WTC11 (cell line): ENCODE data around the gene FGD5. TPM values are rescaled to one million over a fixed set of nuclear protein-coding genes. Genes with fewer than 3 reads are reported as not detected.

Experiments used
- ATAC-seq: fragments of 200-7000 bp; cut with Tn5 transposase; 2 replicates; pipeline ENCODE4 v1.10.0; 2021; ENCODE audit warnings: mild to moderate bottlenecking, moderate library complexity
- CTCF ChIA-PET: fragments of 300-600 bp; sonication (Branson Sonifier 250); formaldehyde crosslinking; loops from one replicate; lab custom pipeline; 2021; ENCODE audit warnings: antibody characterized with exemption; lab: Charles Lee
- POLR2A ChIA-PET: fragments of 350-600 bp; sonication (Branson Sonifier 250); formaldehyde crosslinking; loops from one replicate; lab custom pipeline; 2021; ENCODE audit warnings: antibody characterized with exemption; lab: Charles Lee
- DNase-seq: peaks from one replicate; pipeline ENCODE4 v3.0.0; 2021; ENCODE audit warnings: low spot score
- H3K27ac Mint-ChIP-seq: 2 replicates; pipeline ENCODE4 v1.8.0; 2021; ENCODE audit warnings: mixed read lengths
- H3K27me3 Mint-ChIP-seq: 2 replicates; pipeline ENCODE4 v1.8.0; 2021; ENCODE audit warnings: low read depth, mild to moderate bottlenecking, moderate library complexity, mixed read lengths
- H3K36me3 Mint-ChIP-seq: 2 replicates; pipeline ENCODE4 v1.8.0; 2021; ENCODE audit warnings: mixed read lengths
- H3K4me1 Mint-ChIP-seq: 2 replicates; pipeline ENCODE4 v1.8.0; 2022; ENCODE audit warnings: mixed read lengths
- H3K4me3 Mint-ChIP-seq: 2 replicates; pipeline ENCODE4 v1.8.0; 2021; ENCODE audit warnings: mild to moderate bottlenecking, moderate library complexity, mixed read lengths
- H3K9me3 Mint-ChIP-seq: 2 replicates; pipeline ENCODE4 v1.8.0; 2021; ENCODE audit warnings: mixed read lengths
- CREB1 ChIP-seq: sonication (generic); formaldehyde crosslinking; IDR thresholded peaks from 2 replicates; pipeline ENCODE4 v1.8.0; 2023; ENCODE audit warnings: mild to moderate bottlenecking, missing genetic modification reagents
- E2F1 ChIP-seq: sonication (generic); formaldehyde crosslinking; IDR thresholded peaks from 2 replicates; pipeline ENCODE4 v1.8.0; 2022; ENCODE audit warnings: mild to moderate bottlenecking, missing genetic modification reagents
- EMX1 ChIP-seq: fragments of 250-450 bp; sonication (Bioruptor Pico); IDR thresholded peaks from 2 replicates; pipeline ENCODE4 v1.8.0; 2021; ENCODE audit warnings: mild to moderate bottlenecking
- FOXJ3 ChIP-seq: sonication (generic); formaldehyde crosslinking; IDR thresholded peaks from 2 replicates; pipeline ENCODE4 v1.9.0; 2021; ENCODE audit warnings: missing genetic modification reagents, mild to moderate bottlenecking, borderline replicate concordance
- FOXK1 ChIP-seq: sonication (generic); formaldehyde crosslinking; IDR thresholded peaks from 2 replicates; pipeline ENCODE4 v1.8.0; 2022; ENCODE audit warnings: mild to moderate bottlenecking, moderate library complexity, missing genetic modification reagents
- GABPB1 ChIP-seq: sonication (generic); formaldehyde crosslinking; IDR thresholded peaks from 2 replicates; pipeline ENCODE4 v1.8.1; 2023; ENCODE audit warnings: mild to moderate bottlenecking, missing genetic modification reagents
- NFATC4 ChIP-seq: fragments of 250-450 bp; sonication (Bioruptor Pico); IDR thresholded peaks from 2 replicates; pipeline ENCODE4 v1.9.0; 2021; ENCODE audit warnings: mild to moderate bottlenecking
- NFE2L1 ChIP-seq: sonication (generic); formaldehyde crosslinking; IDR thresholded peaks from 2 replicates; pipeline ENCODE4 v1.8.1; 2023; ENCODE audit warnings: missing genetic modification reagents
- NR1H2 ChIP-seq: sonication (generic); formaldehyde crosslinking; IDR thresholded peaks from 2 replicates; pipeline ENCODE4 v1.9.0; 2021; ENCODE audit warnings: mild to moderate bottlenecking, moderate library complexity, missing genetic modification reagents
- OVOL2 ChIP-seq: fragments of 250-450 bp; sonication (Bioruptor Pico); IDR thresholded peaks from 2 replicates; pipeline ENCODE4 v1.9.0; 2021; ENCODE audit warnings: mild to moderate bottlenecking, borderline replicate concordance
- RELA ChIP-seq: sonication (generic); formaldehyde crosslinking; IDR thresholded peaks from 2 replicates; pipeline ENCODE4 v1.8.1; 2022; ENCODE audit warnings: missing genetic modification reagents, mild to moderate bottlenecking, borderline replicate concordance
- RORB ChIP-seq: fragments of 250-450 bp; sonication (Bioruptor Pico); IDR thresholded peaks from 2 replicates; pipeline ENCODE4 v1.9.0; 2021; ENCODE audit warnings: mild to moderate bottlenecking
- SMAD3 ChIP-seq: sonication (generic); formaldehyde crosslinking; IDR thresholded peaks from 2 replicates; pipeline ENCODE4 v1.8.0; 2022; ENCODE audit warnings: missing genetic modification reagents, mild to moderate bottlenecking, borderline replicate concordance
- TEAD1 ChIP-seq: sonication (generic); formaldehyde crosslinking; IDR thresholded peaks from 2 replicates; pipeline ENCODE4 v1.8.0; 2022; ENCODE audit warnings: mild to moderate bottlenecking, missing genetic modification reagents
- TP53 ChIP-seq: sonication (generic); formaldehyde crosslinking; IDR thresholded peaks from 2 replicates; pipeline ENCODE4 v1.8.1; 2023; ENCODE audit warnings: mild to moderate bottlenecking, missing genetic modification reagents
- USF1 ChIP-seq: sonication (generic); formaldehyde crosslinking; IDR thresholded peaks from 2 replicates; pipeline ENCODE4 v1.8.0; 2022; ENCODE audit warnings: mild to moderate bottlenecking, missing genetic modification reagents
- USF2 ChIP-seq: sonication (generic); formaldehyde crosslinking; IDR thresholded peaks from 2 replicates; pipeline ENCODE4 v1.8.1; 2023; ENCODE audit warnings: mild to moderate bottlenecking, missing genetic modification reagents, moderate library complexity
- ZNF396 ChIP-seq: fragments of 250-450 bp; sonication (Bioruptor Pico); IDR thresholded peaks from 2 replicates; pipeline ENCODE4 v1.8.0; 2021; ENCODE audit warnings: mild to moderate bottlenecking, moderate library complexity, borderline replicate concordance
- total RNA-seq: library from RNA; stranded (reverse); gene quantifications from 3 replicates; pipeline ENCODE4 v1.2.3, GENCODE V29; 2021
- TF ChIP-seq, protein P1 (sequence below): sonication (generic); formaldehyde crosslinking; IDR thresholded peaks from 2 replicates; pipeline ENCODE4 v1.8.0; 2023; ENCODE audit warnings: missing genetic modification reagents, mild to moderate bottlenecking, borderline replicate concordance
- TF ChIP-seq, protein P2 (sequence below): sonication (generic); formaldehyde crosslinking; IDR thresholded peaks from 2 replicates; pipeline ENCODE4 v1.8.0; 2023; ENCODE audit warnings: mild to moderate bottlenecking, missing genetic modification reagents
- TF ChIP-seq, protein P3 (sequence below): sonication (generic); formaldehyde crosslinking; conservative IDR thresholded peaks from 2 replicates; pipeline ENCODE4 v1.8.1; 2023; ENCODE audit warnings: mild to moderate bottlenecking, low read depth, missing genetic modification reagents, moderate library complexity
- TF ChIP-seq, protein P4 (sequence below): sonication (generic); formaldehyde crosslinking; IDR thresholded peaks from 2 replicates; pipeline ENCODE4 v1.8.1; 2023; ENCODE audit warnings: mild to moderate bottlenecking, missing genetic modification reagents

The FGD5 gene
- total RNA-seq, 1 experiment from 2014 or later = 18.3 TPM

- TF ChIP-seq, protein P1, sequence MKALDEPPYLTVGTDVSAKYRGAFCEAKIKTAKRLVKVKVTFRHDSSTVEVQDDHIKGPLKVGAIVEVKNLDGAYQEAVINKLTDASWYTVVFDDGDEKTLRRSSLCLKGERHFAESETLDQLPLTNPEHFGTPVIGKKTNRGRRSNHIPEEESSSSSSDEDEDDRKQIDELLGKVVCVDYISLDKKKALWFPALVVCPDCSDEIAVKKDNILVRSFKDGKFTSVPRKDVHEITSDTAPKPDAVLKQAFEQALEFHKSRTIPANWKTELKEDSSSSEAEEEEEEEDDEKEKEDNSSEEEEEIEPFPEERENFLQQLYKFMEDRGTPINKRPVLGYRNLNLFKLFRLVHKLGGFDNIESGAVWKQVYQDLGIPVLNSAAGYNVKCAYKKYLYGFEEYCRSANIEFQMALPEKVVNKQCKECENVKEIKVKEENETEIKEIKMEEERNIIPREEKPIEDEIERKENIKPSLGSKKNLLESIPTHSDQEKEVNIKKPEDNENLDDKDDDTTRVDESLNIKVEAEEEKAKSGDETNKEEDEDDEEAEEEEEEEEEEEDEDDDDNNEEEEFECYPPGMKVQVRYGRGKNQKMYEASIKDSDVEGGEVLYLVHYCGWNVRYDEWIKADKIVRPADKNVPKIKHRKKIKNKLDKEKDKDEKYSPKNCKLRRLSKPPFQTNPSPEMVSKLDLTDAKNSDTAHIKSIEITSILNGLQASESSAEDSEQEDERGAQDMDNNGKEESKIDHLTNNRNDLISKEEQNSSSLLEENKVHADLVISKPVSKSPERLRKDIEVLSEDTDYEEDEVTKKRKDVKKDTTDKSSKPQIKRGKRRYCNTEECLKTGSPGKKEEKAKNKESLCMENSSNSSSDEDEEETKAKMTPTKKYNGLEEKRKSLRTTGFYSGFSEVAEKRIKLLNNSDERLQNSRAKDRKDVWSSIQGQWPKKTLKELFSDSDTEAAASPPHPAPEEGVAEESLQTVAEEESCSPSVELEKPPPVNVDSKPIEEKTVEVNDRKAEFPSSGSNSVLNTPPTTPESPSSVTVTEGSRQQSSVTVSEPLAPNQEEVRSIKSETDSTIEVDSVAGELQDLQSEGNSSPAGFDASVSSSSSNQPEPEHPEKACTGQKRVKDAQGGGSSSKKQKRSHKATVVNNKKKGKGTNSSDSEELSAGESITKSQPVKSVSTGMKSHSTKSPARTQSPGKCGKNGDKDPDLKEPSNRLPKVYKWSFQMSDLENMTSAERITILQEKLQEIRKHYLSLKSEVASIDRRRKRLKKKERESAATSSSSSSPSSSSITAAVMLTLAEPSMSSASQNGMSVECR = peak; percentile 71; the same call in 1 of the 2 replicates
- TF ChIP-seq NR1H2 (CRISPR knock-in tag) = no peak
- no peak for TF ChIP-seq E2F1 (CRISPR knock-in tag)
- TF ChIP-seq TEAD1 = peak; percentile 79; the same call in 1 of the 2 replicates
- TF ChIP-seq GABPB1 (CRISPR knock-in tag) = no peak
- TF ChIP-seq SMAD3 = 0 out of 2 replicates have a peak, but pooled peaks have one; percentile 21
- TF ChIP-seq NFE2L1 = 0 out of 2 replicates have a peak, but pooled peaks have one; percentile 48
- TF ChIP-seq FOXK1 (CRISPR knock-in tag) = peak; percentile 99
- no peak for TF ChIP-seq NFATC4 (CRISPR knock-in tag)
- TF ChIP-seq RELA (CRISPR knock-in tag) = 0 out of 2 replicates have a peak, but pooled peaks have one; percentile 13
- TF ChIP-seq, protein P2, sequence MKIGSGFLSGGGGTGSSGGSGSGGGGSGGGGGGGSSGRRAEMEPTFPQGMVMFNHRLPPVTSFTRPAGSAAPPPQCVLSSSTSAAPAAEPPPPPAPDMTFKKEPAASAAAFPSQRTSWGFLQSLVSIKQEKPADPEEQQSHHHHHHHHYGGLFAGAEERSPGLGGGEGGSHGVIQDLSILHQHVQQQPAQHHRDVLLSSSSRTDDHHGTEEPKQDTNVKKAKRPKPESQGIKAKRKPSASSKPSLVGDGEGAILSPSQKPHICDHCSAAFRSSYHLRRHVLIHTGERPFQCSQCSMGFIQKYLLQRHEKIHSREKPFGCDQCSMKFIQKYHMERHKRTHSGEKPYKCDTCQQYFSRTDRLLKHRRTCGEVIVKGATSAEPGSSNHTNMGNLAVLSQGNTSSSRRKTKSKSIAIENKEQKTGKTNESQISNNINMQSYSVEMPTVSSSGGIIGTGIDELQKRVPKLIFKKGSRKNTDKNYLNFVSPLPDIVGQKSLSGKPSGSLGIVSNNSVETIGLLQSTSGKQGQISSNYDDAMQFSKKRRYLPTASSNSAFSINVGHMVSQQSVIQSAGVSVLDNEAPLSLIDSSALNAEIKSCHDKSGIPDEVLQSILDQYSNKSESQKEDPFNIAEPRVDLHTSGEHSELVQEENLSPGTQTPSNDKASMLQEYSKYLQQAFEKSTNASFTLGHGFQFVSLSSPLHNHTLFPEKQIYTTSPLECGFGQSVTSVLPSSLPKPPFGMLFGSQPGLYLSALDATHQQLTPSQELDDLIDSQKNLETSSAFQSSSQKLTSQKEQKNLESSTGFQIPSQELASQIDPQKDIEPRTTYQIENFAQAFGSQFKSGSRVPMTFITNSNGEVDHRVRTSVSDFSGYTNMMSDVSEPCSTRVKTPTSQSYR (CRISPR knock-in tag) = peak; percentile 96
Observed at GRCh38 chr3:14847613-14848541, 29.1 kb downstream of the FGD5 start (continued).

DNA sequence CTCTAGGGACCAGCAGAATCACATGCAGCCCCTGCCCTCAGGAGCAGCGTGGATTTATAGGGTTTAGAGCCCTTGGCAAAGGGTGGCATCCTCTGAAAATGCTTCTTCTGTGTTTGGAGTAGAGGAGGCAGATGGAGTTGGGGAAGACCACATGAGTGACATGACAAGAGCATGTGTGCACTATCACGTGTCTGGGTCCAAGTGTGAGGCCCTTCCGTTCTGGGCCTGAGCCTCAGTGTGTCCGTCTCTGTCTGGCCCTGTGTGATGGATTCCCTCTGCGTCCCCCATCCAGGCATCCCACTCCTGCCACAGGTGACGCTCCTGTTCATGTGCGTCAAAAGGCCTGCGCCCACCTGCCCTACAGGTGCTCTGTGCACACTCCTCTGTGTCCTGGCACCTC, 30.1 kb downstream of the FGD5 start:
- Mint-ChIP-seq H3K4me1 (peaks cover 68% of the 10 kb centered on the region), H3K9me3 (peaks cover 4% of the 10 kb centered on the region), H3K27ac (peak overlapping the region; percentile 74), H3K4me3 (no peak overlapping the region), H3K27me3 (no peaks in the 10 kb centered on the region), H3K36me3 (no peaks in the 10 kb centered on the region)
- ChIA-PET CTCF (interaction anchor here (0.6 to 1.7 kb wide), 3 partner anchors 15 to 57 kb away, joined by 3 to 4 read pairs (median 4); no protein-coding TSS in a partner anchor), POLR2A (no interaction called here)
- ATAC-seq (no peak), DNase-seq (no peak)
- no peak for TF ChIP-seq SMAD3
- TF ChIP-seq USF2 (CRISPR knock-in tag) = no peak
- no peak for TF ChIP-seq TP53 (CRISPR knock-in tag)
- TF ChIP-seq, protein P3, sequence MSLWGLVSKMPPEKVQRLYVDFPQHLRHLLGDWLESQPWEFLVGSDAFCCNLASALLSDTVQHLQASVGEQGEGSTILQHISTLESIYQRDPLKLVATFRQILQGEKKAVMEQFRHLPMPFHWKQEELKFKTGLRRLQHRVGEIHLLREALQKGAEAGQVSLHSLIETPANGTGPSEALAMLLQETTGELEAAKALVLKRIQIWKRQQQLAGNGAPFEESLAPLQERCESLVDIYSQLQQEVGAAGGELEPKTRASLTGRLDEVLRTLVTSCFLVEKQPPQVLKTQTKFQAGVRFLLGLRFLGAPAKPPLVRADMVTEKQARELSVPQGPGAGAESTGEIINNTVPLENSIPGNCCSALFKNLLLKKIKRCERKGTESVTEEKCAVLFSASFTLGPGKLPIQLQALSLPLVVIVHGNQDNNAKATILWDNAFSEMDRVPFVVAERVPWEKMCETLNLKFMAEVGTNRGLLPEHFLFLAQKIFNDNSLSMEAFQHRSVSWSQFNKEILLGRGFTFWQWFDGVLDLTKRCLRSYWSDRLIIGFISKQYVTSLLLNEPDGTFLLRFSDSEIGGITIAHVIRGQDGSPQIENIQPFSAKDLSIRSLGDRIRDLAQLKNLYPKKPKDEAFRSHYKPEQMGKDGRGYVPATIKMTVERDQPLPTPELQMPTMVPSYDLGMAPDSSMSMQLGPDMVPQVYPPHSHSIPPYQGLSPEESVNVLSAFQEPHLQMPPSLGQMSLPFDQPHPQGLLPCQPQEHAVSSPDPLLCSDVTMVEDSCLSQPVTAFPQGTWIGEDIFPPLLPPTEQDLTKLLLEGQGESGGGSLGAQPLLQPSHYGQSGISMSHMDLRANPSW = no peak
- TF ChIP-seq CREB1 (CRISPR knock-in tag) = no peak
- TF ChIP-seq EMX1 = no peak
- TF ChIP-seq FOXJ3 (CRISPR knock-in tag) = no peak
- no peak for TF ChIP-seq OVOL2 (CRISPR knock-in tag)
- TF ChIP-seq ZNF396 (CRISPR knock-in tag) = no peak
- no peak for TF ChIP-seq RORB (CRISPR knock-in tag)
- TF ChIP-seq, protein P4, sequence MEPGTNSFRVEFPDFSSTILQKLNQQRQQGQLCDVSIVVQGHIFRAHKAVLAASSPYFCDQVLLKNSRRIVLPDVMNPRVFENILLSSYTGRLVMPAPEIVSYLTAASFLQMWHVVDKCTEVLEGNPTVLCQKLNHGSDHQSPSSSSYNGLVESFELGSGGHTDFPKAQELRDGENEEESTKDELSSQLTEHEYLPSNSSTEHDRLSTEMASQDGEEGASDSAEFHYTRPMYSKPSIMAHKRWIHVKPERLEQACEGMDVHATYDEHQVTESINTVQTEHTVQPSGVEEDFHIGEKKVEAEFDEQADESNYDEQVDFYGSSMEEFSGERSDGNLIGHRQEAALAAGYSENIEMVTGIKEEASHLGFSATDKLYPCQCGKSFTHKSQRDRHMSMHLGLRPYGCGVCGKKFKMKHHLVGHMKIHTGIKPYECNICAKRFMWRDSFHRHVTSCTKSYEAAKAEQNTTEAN (CRISPR knock-in tag) = no peak
- no peak for TF ChIP-seq USF1 (CRISPR knock-in tag)
